GM12801 (cell line): Measurements from ENCODE around the gene CAPNS1.

Experiments
- TF ChIP-seq, protein P1 (sequence below): IDR thresholded peaks from one replicate; pipeline ENCODE4 v1.5.1; 2011; ENCODE audit warnings: control low read depth; ENCODE audit not compliant: insufficient read length; ENCODE audit errors: extremely low read depth

Gene CAPNS1

GRCh38 chr19:36136964-36137686, 2.7 kb upstream of the CAPNS1 start:
- TF ChIP-seq, protein P1, sequence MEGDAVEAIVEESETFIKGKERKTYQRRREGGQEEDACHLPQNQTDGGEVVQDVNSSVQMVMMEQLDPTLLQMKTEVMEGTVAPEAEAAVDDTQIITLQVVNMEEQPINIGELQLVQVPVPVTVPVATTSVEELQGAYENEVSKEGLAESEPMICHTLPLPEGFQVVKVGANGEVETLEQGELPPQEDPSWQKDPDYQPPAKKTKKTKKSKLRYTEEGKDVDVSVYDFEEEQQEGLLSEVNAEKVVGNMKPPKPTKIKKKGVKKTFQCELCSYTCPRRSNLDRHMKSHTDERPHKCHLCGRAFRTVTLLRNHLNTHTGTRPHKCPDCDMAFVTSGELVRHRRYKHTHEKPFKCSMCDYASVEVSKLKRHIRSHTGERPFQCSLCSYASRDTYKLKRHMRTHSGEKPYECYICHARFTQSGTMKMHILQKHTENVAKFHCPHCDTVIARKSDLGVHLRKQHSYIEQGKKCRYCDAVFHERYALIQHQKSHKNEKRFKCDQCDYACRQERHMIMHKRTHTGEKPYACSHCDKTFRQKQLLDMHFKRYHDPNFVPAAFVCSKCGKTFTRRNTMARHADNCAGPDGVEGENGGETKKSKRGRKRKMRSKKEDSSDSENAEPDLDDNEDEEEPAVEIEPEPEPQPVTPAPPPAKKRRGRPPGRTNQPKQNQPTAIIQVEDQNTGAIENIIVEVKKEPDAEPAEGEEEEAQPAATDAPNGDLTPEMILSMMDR, result no peak

GRCh38 chr19:36139120-36139472, 770 bp upstream of the CAPNS1 start:
- TF ChIP-seq, protein P1, result no peak

DNA sequence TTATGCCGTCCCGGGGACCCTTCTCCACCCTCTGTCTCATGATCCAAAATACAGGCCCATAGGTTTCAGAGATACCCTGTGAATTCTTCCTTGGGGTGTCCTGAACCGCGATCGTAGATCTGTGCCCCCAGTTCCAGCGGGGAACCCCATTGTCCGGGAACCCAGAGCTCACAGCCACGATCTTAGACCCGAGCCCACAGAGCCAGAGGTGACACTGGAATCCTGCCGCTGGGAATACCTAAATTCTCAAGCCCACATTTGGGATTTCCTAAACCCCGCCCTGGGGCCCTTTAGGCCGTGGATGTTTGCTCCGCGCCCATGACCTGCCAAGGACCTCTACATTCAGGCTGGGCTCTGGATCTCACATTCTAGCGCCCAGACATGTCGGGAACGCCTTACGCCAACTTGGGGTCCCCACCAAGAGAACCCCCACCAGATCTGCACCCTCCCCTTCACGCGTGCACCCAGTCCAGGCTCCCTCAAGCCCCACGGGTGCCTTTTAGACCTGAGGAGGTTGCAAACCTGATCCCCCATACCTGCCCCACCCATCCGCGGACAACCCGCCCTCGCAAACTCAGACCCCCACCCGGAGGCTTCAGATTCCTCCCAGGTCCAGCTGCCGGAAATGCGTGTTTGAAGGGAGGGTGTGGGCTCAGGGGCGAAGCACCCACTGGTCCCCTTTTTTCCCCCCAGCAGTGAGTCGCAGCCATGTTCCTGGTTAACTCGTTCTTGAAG, 605 bp downstream of the CAPNS1 start:
- TF ChIP-seq, protein P1, result no peak

DNA sequence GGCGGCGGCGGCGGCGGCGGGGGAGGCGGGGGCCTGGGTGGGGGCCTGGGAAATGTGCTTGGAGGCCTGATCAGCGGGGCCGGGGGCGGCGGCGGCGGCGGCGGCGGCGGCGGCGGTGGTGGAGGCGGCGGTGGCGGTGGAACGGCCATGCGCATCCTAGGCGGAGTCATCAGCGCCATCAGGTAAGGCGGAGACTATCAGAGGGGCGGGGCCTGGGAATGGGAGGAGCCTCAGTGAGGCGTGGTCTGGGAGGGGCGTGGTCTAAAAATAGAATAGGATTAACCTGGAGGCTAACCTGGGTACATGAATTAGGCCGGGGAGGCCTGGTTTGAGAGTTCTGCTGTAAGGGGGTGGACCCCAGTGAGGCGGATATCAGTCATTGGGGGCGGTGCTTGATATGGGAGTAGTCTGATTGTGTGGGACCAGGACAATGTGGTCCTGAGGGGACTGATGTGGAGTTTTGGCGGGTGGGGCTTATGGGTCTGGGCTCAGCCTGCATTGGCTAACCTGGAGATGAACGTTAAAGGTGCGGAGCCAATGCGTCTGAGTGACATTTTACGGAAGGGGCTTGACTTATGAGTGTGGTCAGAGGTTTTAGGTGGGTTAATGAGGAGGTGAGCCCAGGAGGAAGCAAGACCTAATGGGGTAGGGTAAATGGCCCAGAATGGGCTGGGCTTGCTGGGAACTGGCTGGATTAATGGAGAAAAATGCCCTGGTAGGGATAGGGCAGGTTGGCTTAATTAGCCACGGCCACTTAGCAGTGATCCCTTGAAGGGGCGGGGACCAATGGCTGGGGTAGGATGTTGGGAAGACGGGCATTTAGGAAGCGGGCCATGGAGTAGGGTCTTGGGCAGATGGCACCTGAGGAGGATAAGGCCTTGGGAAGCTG, 1.4 kb downstream of the CAPNS1 start:
- TF ChIP-seq, protein P1, result no peak

DNA sequence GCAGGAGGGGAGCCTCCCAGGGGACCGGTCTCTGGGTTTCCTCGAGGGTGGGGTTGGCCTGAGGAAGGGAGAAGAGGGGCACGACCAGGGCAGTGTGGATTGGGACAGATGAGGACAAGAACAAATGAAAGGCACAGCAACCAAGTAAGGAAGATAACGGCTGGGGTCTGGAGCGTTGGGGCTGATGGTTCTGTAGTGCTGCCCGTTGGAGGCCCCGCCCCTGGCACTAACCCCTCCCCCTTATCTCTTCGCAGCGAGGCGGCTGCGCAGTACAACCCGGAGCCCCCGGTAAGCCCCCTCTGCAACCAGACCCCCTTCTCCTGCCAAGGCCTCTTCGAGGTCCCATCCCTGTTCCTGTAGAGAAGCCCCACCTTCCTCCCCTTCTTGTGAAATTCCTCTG, 2.2 kb downstream of the CAPNS1 start:
- TF ChIP-seq, protein P1, result no peak

DNA sequence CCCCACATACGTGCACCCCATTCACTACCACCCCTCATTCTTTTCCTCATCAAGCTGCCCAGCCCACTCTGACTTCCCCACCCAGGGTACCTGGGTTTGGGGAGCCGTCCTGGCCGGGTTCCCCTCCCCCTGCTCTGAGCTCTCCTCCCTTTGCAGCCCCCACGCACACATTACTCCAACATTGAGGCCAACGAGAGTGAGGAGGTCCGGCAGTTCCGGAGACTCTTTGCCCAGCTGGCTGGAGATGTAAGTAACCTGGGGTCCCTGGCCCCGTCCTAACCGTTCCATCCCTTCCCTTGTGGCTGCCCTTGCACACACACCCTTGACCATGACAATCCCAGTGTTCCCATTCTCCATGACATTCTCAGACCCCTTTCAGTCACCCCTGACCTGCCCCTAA, 2.6 kb downstream of the CAPNS1 start:
- TF ChIP-seq, protein P1, result no peak

DNA sequence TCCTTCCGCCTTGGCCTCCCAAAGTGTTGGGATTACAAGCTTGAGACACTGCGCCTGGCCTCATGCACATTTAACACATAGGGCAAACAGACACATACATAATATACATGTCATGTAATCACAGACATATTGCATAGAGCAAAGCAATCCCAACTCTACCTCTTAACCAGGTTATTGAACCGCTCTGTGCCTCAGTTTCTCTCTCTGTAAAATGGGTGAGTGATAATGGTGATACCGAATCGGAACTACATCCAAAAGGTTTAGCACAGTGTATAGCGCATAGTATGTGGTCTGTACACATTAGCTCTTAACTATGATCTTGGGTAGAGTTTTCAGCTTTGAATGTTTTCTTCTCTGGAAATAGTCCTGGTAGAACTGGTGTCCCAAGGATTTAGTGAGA, 4.8 kb downstream of the CAPNS1 start:
- TF ChIP-seq, protein P1, result no peak
